ENCODE data around the gene TRIM41. TPM values are rescaled to one million over a fixed set of nuclear protein-coding genes. Genes with fewer than 3 reads are reported as not detected.

Gene TRIM41
- polyA plus RNA-seq, 1 donor from 2014 or later: 32.1 TPM

GRCh38 chr5:181221105-181221791 lies 1.8 kb upstream of the TRIM41 start:
- TF ChIP-seq EZH2 (IDR thresholded peaks at IDR 0.05; ENCODE audit: borderline replicate concordance, insufficient read depth, low read length, poor library complexity, severe bottlenecking): no peak
- TF ChIP-seq POLR2AphosphoS5 (IDR thresholded peaks at IDR 0.05): no peak
- TF ChIP-seq, protein P1, sequence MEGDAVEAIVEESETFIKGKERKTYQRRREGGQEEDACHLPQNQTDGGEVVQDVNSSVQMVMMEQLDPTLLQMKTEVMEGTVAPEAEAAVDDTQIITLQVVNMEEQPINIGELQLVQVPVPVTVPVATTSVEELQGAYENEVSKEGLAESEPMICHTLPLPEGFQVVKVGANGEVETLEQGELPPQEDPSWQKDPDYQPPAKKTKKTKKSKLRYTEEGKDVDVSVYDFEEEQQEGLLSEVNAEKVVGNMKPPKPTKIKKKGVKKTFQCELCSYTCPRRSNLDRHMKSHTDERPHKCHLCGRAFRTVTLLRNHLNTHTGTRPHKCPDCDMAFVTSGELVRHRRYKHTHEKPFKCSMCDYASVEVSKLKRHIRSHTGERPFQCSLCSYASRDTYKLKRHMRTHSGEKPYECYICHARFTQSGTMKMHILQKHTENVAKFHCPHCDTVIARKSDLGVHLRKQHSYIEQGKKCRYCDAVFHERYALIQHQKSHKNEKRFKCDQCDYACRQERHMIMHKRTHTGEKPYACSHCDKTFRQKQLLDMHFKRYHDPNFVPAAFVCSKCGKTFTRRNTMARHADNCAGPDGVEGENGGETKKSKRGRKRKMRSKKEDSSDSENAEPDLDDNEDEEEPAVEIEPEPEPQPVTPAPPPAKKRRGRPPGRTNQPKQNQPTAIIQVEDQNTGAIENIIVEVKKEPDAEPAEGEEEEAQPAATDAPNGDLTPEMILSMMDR (IDR thresholded peaks at IDR 0.05; ENCODE audit: poor library complexity, severe bottlenecking): no peak
- TF ChIP-seq MXI1 (conservative IDR thresholded peaks at IDR 0.05; ENCODE audit: poor library complexity, severe bottlenecking): no peak
- no peak for TF ChIP-seq TAF1 (IDR thresholded peaks at IDR 0.05; ENCODE audit: low read depth)
- no peak for TF ChIP-seq SMC3 (conservative IDR thresholded peaks at IDR 0.05; ENCODE audit: poor library complexity)
- TF ChIP-seq REST (IDR thresholded peaks at IDR 0.05; ENCODE audit: borderline replicate concordance): no peak
- TF ChIP-seq RAD21 (conservative IDR thresholded peaks at IDR 0.05): no peak
- Histone ChIP-seq H2AFZ (ENCODE audit: low read depth, low read length) (no peak overlapping the region), H3K36me3 (ENCODE audit: insufficient read depth, low read length) (no peaks in the 10 kb centered on the region), H3K4me3 (ENCODE audit: low read length) (peak overlapping the region; percentile 93), H3K9me2 (ENCODE audit: insufficient read depth, low read length) (no peaks in the 10 kb centered on the region), H3K79me2 (replicated peaks; ENCODE audit: insufficient read depth, low read length) (peaks cover 21% of the 10 kb centered on the region), H3K9me3 (ENCODE audit: low read length) (no peaks in the 10 kb centered on the region), H3F3A (ENCODE audit: insufficient read depth, low read length, poor library complexity, severe bottlenecking) (peaks cover 2% of the 10 kb centered on the region), H4K20me1 (ENCODE audit: insufficient read depth) (no peaks in the 10 kb centered on the region), H3K27me3 (ENCODE audit: insufficient read depth, low read depth, low read length) (peaks cover 5% of the 10 kb centered on the region), H3K27ac (ENCODE audit: low read length) (no peak overlapping the region), H3K4me2 (ENCODE audit: low read length) (no peak overlapping the region), H3K9ac (ENCODE audit: low read length) (no peak overlapping the region)

GRCh38 chr5:181221792-181222629 lies 1.1 kb upstream of the TRIM41 start:
- Histone ChIP-seq H3F3A (ENCODE audit: insufficient read depth, low read length, poor library complexity, severe bottlenecking) (no peaks in the 10 kb centered on the region), H3K9ac (ENCODE audit: low read length) (peak overlapping the region; percentile 96)

More at GRCh38 chr5:181221792-181222629, 1.1 kb upstream of the TRIM41 start:
- peak overlapping the region; percentile 96 for H3K27ac ChIP-seq (ENCODE audit: low read length)
- peak overlapping the region; percentile 74 for H3K4me2 ChIP-seq (ENCODE audit: low read length)
- H3K9me3 ChIP-seq (ENCODE audit: low read length): no peaks in the 10 kb centered on the region
- H3K79me2 ChIP-seq (replicated peaks; ENCODE audit: insufficient read depth, low read length): peaks cover 21% of the 10 kb centered on the region
- H3K4me3 ChIP-seq (ENCODE audit: low read length): peak overlapping the region; percentile 93
- H4K20me1 ChIP-seq (ENCODE audit: insufficient read depth): no peaks in the 10 kb centered on the region
- no peaks in the 10 kb centered on the region for H3K9me2 ChIP-seq (ENCODE audit: insufficient read depth, low read length)
- peak overlapping the region; percentile 78 for H2AFZ ChIP-seq (ENCODE audit: low read depth, low read length)
- no peaks in the 10 kb centered on the region for H3K27me3 ChIP-seq (ENCODE audit: insufficient read depth, low read depth, low read length)
- TF ChIP-seq SMC3 (conservative IDR thresholded peaks at IDR 0.05; ENCODE audit: poor library complexity) (peak; percentile 16), RAD21 (conservative IDR thresholded peaks at IDR 0.05) (no peak), POLR2AphosphoS5 (IDR thresholded peaks at IDR 0.05) (no peak), MXI1 (conservative IDR thresholded peaks at IDR 0.05; ENCODE audit: poor library complexity, severe bottlenecking) (peak; percentile 69), TAF1 (IDR thresholded peaks at IDR 0.05; ENCODE audit: low read depth) (no peak), REST (IDR thresholded peaks at IDR 0.05; ENCODE audit: borderline replicate concordance) (no peak), EP300 (conservative IDR thresholded peaks at IDR 0.05; ENCODE audit: poor library complexity, severe bottlenecking) (peak; percentile 15), EZH2 (IDR thresholded peaks at IDR 0.05; ENCODE audit: borderline replicate concordance, insufficient read depth, low read length, poor library complexity, severe bottlenecking) (no peak)
- TF ChIP-seq, protein P1 (IDR thresholded peaks at IDR 0.05; ENCODE audit: poor library complexity, severe bottlenecking): no peak
- no peaks in the 10 kb centered on the region for H3K36me3 ChIP-seq (ENCODE audit: insufficient read depth, low read length)

Data from neural cell (in vitro differentiated cells).